HepG2 (cell line): ENCODE data around the gene AMIGO1. TPM values are rescaled to one million over a fixed set of nuclear protein-coding genes. Genes with fewer than 3 reads are reported as not detected.

Source experiments
- AGO1 ChIP-seq: fragments of 200-400 bp; formaldehyde crosslinking; IDR thresholded peaks from 2 replicates; pipeline ENCODE4 v1.6.1; 2017; ENCODE audit warnings: mild to moderate bottlenecking, low read depth, low read length, moderate library complexity; ENCODE audit not compliant: poor library complexity, severe bottlenecking
- ETV5 ChIP-seq: IDR thresholded peaks from 2 replicates; pipeline ENCODE4 v1.6.1; 2018; ENCODE audit warnings: missing biosample characterization, missing genetic modification reagents, inconsistent platforms, borderline replicate concordance
- FOXA3 ChIP-seq: IDR thresholded peaks from 2 replicates; pipeline ENCODE4 v1.6.1; 2016; ENCODE audit warnings: missing genetic modification reagents, missing compliant biosample characterization
- IKZF4 ChIP-seq: sonication (generic); formaldehyde crosslinking; IDR thresholded peaks from 2 replicates; pipeline ENCODE4 v1.5.1; 2020; ENCODE audit warnings: borderline replicate concordance, mild to moderate bottlenecking, low read depth, missing genetic modification reagents; ENCODE audit errors: not compliant biosample characterization
- ISL2 ChIP-seq: sonication (generic); formaldehyde crosslinking; IDR thresholded peaks from 2 replicates; pipeline ENCODE4 v1.5.0; 2020; ENCODE audit warnings: missing genetic modification reagents
- KDM1A ChIP-seq: IDR thresholded peaks from 2 replicates; pipeline ENCODE4 v1.6.1; 2016; ENCODE audit warnings: missing compliant biosample characterization
- MIER2 ChIP-seq: IDR thresholded peaks from 2 replicates; pipeline ENCODE4 v1.6.1; 2016; ENCODE audit warnings: missing biosample characterization, missing genetic modification reagents
- MLLT10 ChIP-seq: sonication (generic); formaldehyde crosslinking; IDR thresholded peaks from 2 replicates; pipeline ENCODE4 v1.4.0; 2020; ENCODE audit warnings: missing genetic modification reagents
- NCOA1 ChIP-seq: sonication (generic); formaldehyde crosslinking; IDR thresholded peaks from 2 replicates; pipeline ENCODE4 v1.9.0; 2021; ENCODE audit warnings: missing genetic modification reagents
- RBM22 ChIP-seq: fragments of 200-400 bp; formaldehyde crosslinking; optimal IDR thresholded peaks from 2 replicates; pipeline ENCODE3; 2017; ENCODE audit warnings: mild to moderate bottlenecking, low read length, moderate library complexity
- SRSF1 ChIP-seq: fragments of 200-400 bp; formaldehyde crosslinking; optimal IDR thresholded peaks from 2 replicates; pipeline ENCODE3; 2017; ENCODE audit warnings: mild to moderate bottlenecking, low read depth, low read length, moderate library complexity
- STAG1 ChIP-seq: sonication (generic); formaldehyde crosslinking; IDR thresholded peaks from 2 replicates; pipeline ENCODE4 v1.4.0; 2020; ENCODE audit warnings: missing genetic modification reagents
- TP53 ChIP-seq: sonication (generic); formaldehyde crosslinking; conservative IDR thresholded peaks from 2 replicates; pipeline ENCODE4 v1.4.0; 2020; ENCODE audit warnings: missing genetic modification reagents
- ZNF34 ChIP-seq: sonication (generic); formaldehyde crosslinking; IDR thresholded peaks from 2 replicates; pipeline ENCODE4 v1.4.0; 2020; ENCODE audit warnings: mild to moderate bottlenecking, missing genetic modification reagents, borderline replicate concordance
- ZNF441 ChIP-seq: sonication (generic); formaldehyde crosslinking; IDR thresholded peaks from 2 replicates; pipeline ENCODE4 v1.7.0; 2021; ENCODE audit warnings: missing genetic modification reagents, borderline replicate concordance
- ZNF552 ChIP-seq: sonication (generic); formaldehyde crosslinking; IDR thresholded peaks from 2 replicates; pipeline ENCODE4 v1.9.0; 2022; ENCODE audit warnings: missing genetic modification reagents, mild to moderate bottlenecking, borderline replicate concordance
- ZNF660 ChIP-seq: sonication (generic); formaldehyde crosslinking; IDR thresholded peaks from 2 replicates; pipeline ENCODE4 v1.5.1; 2020; ENCODE audit warnings: mild to moderate bottlenecking, low read depth, missing genetic modification reagents, borderline replicate concordance
- ZNF75D ChIP-seq: sonication (generic); formaldehyde crosslinking; IDR thresholded peaks from 2 replicates; pipeline ENCODE4 v1.8.1; 2023; ENCODE audit warnings: missing genetic modification reagents, mild to moderate bottlenecking, borderline replicate concordance
- polyA plus RNA-seq, 8 experiments: library from polyadenylated mRNA; depleted of rRNA in 3 of 8; stranded (reverse) in 7 of 8; unstranded in 1 of 8; fragments of >200 nt; fragmentation: Illumina TruSeq in 4 of 8; extraction: Trizol in 4 of 8; gene quantifications; 2 replicates each; pipeline versions ENCODE4 v1.2.1 to v1.2.3, GENCODE V29; 2011 to 2016; ENCODE audit warnings: low read depth in 4 of 8, missing spikeins in 1 of 8, mixed read lengths in 1 of 8; ENCODE audit not compliant: insufficient read depth in 1 of 8
- total RNA-seq, 5 experiments: library from RNA; depleted of rRNA; stranded (reverse); fragments of >200 nt; fragmentation: Illumina TruSeq; extraction: Trizol; gene quantifications; 2 replicates each; pipeline ENCODE4 v1.2.3, GENCODE V29; 2016; ENCODE audit warnings: low read depth in 1 of 5
- TF ChIP-seq, protein P1 (sequence below): sonication (generic); formaldehyde crosslinking; IDR thresholded peaks from 2 replicates; pipeline ENCODE4 v1.5.0; 2020; ENCODE audit warnings: mild to moderate bottlenecking, missing genetic modification reagents
- TF ChIP-seq, protein P2 (sequence below): sonication (generic); formaldehyde crosslinking; IDR thresholded peaks from 2 replicates; pipeline ENCODE4 v1.5.0; 2020; ENCODE audit warnings: missing genetic modification reagents
- TF ChIP-seq, protein P3 (sequence below): sonication (generic); formaldehyde crosslinking; IDR thresholded peaks from 2 replicates; pipeline ENCODE4 v1.4.0; 2020; ENCODE audit warnings: missing genetic modification reagents
- TF ChIP-seq, protein P4 (sequence below): sonication (generic); formaldehyde crosslinking; IDR thresholded peaks from 2 replicates; pipeline ENCODE4 v1.8.0; 2022; ENCODE audit warnings: mild to moderate bottlenecking, missing genetic modification reagents, moderate library complexity

AMIGO1 gene
- total and polyA plus RNA-seq, 2 of the 13 experiments (the other 11 are each of a cell fraction or from before 2014, with no cell fraction given): 0.40 to 1.3 TPM

DNA sequence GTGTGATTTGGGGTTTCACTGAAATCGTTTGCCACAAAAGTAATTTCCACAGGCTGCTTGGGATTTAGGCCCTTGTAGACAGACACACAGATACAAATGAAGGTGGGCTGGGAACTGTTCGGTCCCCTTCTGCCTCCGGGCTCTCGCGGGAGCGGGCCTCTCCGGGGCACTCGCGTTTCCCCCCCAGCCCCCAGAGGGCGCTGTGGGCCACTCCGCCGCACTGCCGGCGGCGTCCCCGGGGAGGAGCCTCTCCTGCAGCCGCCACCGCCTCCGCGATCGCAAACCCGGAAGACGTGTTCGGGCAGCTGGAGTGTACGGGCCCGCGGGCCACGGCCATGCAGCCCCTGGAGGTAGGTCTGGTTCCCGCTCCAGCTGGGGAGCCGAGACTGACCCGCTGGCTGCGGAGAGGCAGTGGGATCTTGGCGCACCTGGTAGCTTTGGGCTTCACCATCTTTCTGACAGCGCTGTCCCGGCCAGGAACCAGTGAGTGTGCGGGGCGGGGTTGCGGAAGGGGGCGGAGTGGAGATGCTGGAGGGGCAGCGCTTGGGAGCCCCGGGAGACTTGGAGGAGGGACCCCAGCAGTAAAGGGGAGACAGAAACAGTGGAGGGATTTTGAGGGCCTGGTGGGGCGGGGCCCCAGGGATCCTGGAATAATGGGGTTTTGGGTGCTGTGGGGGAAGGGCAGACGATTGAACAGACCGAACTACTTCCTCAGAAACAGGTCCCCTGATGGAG is 15.6 kb downstream of the AMIGO1 start, which contains the start of gene CYB561D1 (continued):
- TF ChIP-seq ZNF34 (no peak), RBM22 (no peak), TP53 (CRISPR knock-in tag) (0 out of 2 replicates have a peak, but pooled peaks have one; percentile 53), ETV5 (peak; percentile 57; the same call in 1 of the 2 replicates), SRSF1 (peak; percentile 91), ZNF552 (peak; percentile 50; the same call in 1 of the 2 replicates), ZNF441 (CRISPR knock-in tag) (no peak), MLLT10 (no peak), STAG1 (CRISPR knock-in tag) (peak; percentile 50), AGO1 (no peak), NCOA1 (no peak), ZNF75D (CRISPR knock-in tag) (no peak), ZNF660 (CRISPR knock-in tag) (no peak), FOXA3 (CRISPR knock-in tag) (peak; percentile 23; the same call in 1 of the 2 replicates), KDM1A (CRISPR knock-in tag) (no peak), IKZF4 (CRISPR knock-in tag) (no peak), MIER2 (peak; percentile 29; the same call in 1 of the 2 replicates), ISL2 (CRISPR knock-in tag) (peak; percentile 64)
- TF ChIP-seq, protein P1, sequence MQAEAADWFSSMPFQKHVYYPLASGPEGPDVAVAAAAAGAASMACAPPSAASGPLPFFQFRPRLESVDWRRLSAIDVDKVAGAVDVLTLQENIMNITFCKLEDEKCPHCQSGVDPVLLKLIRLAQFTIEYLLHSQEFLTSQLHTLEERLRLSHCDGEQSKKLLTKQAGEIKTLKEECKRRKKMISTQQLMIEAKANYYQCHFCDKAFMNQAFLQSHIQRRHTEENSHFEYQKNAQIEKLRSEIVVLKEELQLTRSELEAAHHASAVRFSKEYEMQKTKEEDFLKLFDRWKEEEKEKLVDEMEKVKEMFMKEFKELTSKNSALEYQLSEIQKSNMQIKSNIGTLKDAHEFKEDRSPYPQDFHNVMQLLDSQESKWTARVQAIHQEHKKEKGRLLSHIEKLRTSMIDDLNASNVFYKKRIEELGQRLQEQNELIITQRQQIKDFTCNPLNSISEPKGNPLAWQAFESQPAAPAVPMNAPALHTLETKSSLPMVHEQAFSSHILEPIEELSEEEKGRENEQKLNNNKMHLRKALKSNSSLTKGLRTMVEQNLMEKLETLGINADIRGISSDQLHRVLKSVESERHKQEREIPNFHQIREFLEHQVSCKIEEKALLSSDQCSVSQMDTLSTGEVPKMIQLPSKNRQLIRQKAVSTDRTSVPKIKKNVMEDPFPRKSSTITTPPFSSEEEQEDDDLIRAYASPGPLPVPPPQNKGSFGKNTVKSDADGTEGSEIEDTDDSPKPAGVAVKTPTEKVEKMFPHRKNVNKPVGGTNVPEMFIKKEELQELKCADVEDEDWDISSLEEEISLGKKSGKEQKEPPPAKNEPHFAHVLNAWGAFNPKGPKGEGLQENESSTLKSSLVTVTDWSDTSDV (CRISPR knock-in tag): no peak
- TF ChIP-seq, protein P2, sequence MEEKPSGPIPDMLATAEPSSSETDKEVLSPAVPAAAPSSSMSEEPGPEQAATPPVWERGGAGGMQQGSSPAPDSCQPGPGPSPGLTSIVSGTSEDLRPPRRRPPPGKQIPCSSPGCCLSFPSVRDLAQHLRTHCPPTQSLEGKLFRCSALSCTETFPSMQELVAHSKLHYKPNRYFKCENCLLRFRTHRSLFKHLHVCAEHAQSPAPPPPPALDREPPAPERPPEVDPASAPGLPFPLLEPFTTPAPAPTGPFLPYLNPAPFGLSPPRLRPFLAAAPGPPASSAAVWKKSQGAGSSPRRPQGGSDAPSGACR (CRISPR knock-in tag): peak; percentile 44; the same call in 1 of the 2 replicates
- TF ChIP-seq, protein P3, sequence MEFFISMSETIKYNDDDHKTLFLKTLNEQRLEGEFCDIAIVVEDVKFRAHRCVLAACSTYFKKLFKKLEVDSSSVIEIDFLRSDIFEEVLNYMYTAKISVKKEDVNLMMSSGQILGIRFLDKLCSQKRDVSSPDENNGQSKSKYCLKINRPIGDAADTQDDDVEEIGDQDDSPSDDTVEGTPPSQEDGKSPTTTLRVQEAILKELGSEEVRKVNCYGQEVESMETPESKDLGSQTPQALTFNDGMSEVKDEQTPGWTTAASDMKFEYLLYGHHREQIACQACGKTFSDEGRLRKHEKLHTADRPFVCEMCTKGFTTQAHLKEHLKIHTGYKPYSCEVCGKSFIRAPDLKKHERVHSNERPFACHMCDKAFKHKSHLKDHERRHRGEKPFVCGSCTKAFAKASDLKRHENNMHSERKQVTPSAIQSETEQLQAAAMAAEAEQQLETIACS (CRISPR knock-in tag): peak; percentile 49; the same call in 1 of the 2 replicates
- TF ChIP-seq, protein P4, sequence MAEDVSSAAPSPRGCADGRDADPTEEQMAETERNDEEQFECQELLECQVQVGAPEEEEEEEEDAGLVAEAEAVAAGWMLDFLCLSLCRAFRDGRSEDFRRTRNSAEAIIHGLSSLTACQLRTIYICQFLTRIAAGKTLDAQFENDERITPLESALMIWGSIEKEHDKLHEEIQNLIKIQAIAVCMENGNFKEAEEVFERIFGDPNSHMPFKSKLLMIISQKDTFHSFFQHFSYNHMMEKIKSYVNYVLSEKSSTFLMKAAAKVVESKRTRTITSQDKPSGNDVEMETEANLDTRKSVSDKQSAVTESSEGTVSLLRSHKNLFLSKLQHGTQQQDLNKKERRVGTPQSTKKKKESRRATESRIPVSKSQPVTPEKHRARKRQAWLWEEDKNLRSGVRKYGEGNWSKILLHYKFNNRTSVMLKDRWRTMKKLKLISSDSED (CRISPR knock-in tag): no peak
